ENCODE data around the gene HOXD11. TPM values are rescaled to one million over a fixed set of nuclear protein-coding genes. Genes with fewer than 3 reads are reported as not detected.

HOXD11 gene
- total RNA-seq, 1 donor from 2014 or later = not detected

DNA sequence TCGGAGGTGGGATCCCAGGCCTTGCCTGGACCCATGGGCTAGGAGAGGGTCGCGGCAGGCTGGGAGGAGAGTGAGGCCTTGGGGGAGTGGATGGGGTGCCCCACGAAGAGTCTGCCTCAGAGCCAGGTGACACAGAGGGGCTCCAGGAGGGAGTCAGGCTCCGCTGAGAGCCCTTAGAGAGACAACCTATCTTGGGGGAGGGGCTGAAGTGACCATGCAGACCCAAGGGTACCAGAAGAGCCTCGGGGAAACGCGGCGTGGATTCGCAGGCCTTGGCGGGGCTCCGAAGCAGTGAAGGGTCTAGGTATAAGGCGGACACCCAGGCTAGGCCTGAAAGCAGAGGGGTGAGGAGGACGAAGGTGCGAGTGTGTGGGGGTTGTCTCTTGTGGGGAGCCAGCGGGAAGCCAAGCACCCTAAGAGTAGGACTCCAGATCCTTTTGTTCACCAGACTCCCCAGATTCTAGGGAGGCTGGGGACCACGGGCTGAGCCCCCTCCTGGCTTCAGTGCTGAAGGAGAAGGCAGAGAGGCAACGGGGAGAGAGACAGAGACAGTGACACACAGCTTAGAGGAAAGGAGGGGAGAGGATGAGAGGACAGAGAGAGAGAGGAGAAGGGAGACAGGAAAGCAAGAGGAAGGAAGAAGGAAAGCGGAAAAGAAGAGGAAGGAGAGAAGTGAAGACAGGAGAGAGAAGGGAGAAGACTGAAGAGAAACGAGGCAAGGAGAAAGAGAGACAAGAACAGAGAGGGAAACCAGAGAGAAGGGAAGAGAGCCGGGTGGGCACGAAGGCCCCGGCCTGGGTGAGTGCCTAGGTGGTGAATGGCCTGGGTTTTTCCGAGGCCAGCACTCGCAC lies 1.1 kb upstream of the HOXD11 start:
- no peak overlapping the region for H3K27ac Mint-ChIP-seq (ENCODE audit: unreplicated experiment)
- peaks cover 83% of the 10 kb centered on the region for H3K27me3 Mint-ChIP-seq (ENCODE audit: low read depth)
- peaks cover 30% of the 10 kb centered on the region for H3K4me1 Mint-ChIP-seq (ENCODE audit: low read depth)
- peaks cover 3% of the 10 kb centered on the region for H3K36me3 Mint-ChIP-seq (ENCODE audit: low read depth)
- TF ChIP-seq, protein P1, sequence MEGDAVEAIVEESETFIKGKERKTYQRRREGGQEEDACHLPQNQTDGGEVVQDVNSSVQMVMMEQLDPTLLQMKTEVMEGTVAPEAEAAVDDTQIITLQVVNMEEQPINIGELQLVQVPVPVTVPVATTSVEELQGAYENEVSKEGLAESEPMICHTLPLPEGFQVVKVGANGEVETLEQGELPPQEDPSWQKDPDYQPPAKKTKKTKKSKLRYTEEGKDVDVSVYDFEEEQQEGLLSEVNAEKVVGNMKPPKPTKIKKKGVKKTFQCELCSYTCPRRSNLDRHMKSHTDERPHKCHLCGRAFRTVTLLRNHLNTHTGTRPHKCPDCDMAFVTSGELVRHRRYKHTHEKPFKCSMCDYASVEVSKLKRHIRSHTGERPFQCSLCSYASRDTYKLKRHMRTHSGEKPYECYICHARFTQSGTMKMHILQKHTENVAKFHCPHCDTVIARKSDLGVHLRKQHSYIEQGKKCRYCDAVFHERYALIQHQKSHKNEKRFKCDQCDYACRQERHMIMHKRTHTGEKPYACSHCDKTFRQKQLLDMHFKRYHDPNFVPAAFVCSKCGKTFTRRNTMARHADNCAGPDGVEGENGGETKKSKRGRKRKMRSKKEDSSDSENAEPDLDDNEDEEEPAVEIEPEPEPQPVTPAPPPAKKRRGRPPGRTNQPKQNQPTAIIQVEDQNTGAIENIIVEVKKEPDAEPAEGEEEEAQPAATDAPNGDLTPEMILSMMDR (IDR thresholded peaks at IDR 0.05) = no peak
- no peaks in the 10 kb centered on the region for H3K9me3 Mint-ChIP-seq (ENCODE audit: low read depth)
- peak overlapping the region; percentile 15 for H3K4me3 Mint-ChIP-seq (ENCODE audit: unreplicated experiment)
- no peak for DNase-seq (ENCODE audit: low spot score)

DNA sequence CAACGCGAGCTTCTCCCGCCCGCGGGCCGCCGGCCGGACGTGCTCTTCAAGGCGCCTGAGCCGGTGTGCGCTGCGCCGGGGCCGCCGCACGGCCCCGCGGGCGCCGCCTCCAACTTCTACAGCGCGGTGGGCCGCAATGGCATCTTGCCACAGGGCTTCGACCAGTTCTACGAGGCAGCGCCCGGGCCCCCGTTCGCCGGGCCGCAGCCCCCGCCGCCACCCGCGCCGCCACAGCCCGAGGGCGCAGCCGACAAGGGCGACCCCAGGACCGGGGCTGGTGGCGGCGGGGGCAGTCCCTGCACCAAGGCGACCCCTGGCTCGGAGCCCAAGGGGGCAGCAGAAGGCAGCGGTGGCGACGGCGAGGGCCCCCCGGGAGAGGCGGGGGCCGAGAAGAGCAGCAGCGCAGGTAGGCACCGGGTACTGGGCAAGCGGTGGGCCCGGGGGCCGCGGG lies 676 bp downstream of the HOXD11 start:
- Mint-ChIP-seq H3K9me3 (ENCODE audit: low read depth) (no peaks in the 10 kb centered on the region), H3K27me3 (ENCODE audit: low read depth) (peaks cover 80% of the 10 kb centered on the region), H3K4me3 (ENCODE audit: unreplicated experiment) (no peak overlapping the region), H3K36me3 (ENCODE audit: low read depth) (peaks cover 3% of the 10 kb centered on the region), H3K27ac (ENCODE audit: unreplicated experiment) (no peak overlapping the region), H3K4me1 (ENCODE audit: low read depth) (peaks cover 34% of the 10 kb centered on the region)
- no peak for DNase-seq (ENCODE audit: low spot score)
- TF ChIP-seq, protein P1 (IDR thresholded peaks at IDR 0.05) = no peak

DNA sequence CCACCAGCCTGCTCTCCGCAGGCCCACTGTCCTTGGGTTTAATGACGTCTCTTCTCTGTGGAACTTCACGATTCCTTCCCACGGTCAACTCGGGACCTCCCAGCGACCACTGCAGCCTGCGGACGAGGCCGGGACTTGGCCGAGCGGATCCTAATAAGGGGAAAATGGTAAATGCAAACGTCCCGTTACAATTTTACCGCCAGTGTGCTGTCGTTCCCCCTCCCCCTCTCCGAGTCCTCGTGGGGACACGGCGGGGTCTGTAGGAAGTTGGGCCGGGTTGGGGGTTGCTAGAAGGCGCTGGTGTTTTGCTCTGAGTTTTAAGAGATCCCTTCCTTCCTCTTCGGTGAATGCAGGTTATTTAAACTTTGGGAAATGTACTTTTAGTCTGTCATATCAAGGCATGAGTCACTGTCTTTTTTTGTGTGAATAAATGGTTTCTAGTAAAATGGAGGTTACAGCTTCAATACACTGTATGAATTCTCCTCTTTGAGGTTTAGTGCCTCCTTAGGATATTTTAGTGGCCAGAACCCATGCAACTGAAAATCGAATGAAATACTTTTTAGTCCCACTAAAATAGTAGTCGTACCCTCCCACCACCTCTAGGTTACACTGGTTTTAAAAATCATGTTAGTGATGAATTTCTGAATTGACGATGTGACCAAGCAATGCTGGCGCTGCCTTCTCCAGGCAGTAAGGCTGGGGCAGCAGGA lies 2.3 kb downstream of the HOXD11 start:
- peaks cover 81% of the 10 kb centered on the region for H3K27me3 Mint-ChIP-seq (ENCODE audit: low read depth)
- H3K4me3 Mint-ChIP-seq (ENCODE audit: unreplicated experiment) = no peak overlapping the region
- no peak for DNase-seq (ENCODE audit: low spot score)
- peaks cover 30% of the 10 kb centered on the region for H3K4me1 Mint-ChIP-seq (ENCODE audit: low read depth)
- H3K9me3 Mint-ChIP-seq (ENCODE audit: low read depth) = no peaks in the 10 kb centered on the region
- H3K27ac Mint-ChIP-seq (ENCODE audit: unreplicated experiment) = no peak overlapping the region
- H3K36me3 Mint-ChIP-seq (ENCODE audit: low read depth) = peaks cover 3% of the 10 kb centered on the region
- TF ChIP-seq, protein P1 (IDR thresholded peaks at IDR 0.05) = no peak

DNA sequence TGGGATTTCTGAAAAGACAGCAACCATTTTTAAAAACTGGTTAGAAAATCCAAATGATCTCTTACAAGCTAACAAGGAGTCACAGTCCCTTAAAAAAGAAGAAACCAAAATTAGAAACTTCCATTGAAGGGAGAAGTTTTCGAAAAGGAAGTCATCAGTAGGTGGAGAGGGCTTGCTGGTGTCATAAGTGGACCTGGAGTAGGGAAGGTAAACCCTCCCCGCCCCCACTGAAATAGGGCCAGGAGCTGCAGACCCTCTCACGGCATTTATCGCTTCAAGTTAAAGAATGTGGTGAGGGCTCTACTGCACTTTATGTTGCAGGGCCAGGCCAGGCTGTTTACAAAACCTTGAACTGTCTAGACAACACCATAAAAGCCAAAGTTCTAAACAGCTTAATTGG lies 2.9 kb downstream of the HOXD11 start:
- no peaks in the 10 kb centered on the region for H3K9me3 Mint-ChIP-seq (ENCODE audit: low read depth)
- DNase-seq (ENCODE audit: low spot score) = no peak
- peaks cover 25% of the 10 kb centered on the region for H3K4me1 Mint-ChIP-seq (ENCODE audit: low read depth)
- H3K27me3 Mint-ChIP-seq (ENCODE audit: low read depth) = peaks cover 81% of the 10 kb centered on the region
- H3K36me3 Mint-ChIP-seq (ENCODE audit: low read depth) = peaks cover 3% of the 10 kb centered on the region
- no peak overlapping the region for H3K4me3 Mint-ChIP-seq (ENCODE audit: unreplicated experiment)
- TF ChIP-seq, protein P1 (IDR thresholded peaks at IDR 0.05) = no peak
- no peak overlapping the region for H3K27ac Mint-ChIP-seq (ENCODE audit: unreplicated experiment)
